DOHH2 (cell line): ENCODE measurements around the gene TRPC4.

Experiments used
- EZH2phosphoT487 ChIP-seq: fragments of 200-600 bp; sonication (generic); IDR thresholded peaks from 2 replicates; pipeline ENCODE4 v1.6.1; 2017; ENCODE audit warnings: borderline replicate concordance, mild to moderate bottlenecking, antibody characterized with exemption, low read length, moderate library complexity, mixed read lengths
- TF ChIP-seq, protein P1 (sequence below): fragments of 200-600 bp; sonication (generic); IDR thresholded peaks from one replicate; pipeline ENCODE4 v1.5.1; 2014; ENCODE audit warnings: antibody characterized with exemption, mild to moderate bottlenecking, low read depth, low read length; ENCODE audit not compliant: poor library complexity, severe bottlenecking

DNA sequence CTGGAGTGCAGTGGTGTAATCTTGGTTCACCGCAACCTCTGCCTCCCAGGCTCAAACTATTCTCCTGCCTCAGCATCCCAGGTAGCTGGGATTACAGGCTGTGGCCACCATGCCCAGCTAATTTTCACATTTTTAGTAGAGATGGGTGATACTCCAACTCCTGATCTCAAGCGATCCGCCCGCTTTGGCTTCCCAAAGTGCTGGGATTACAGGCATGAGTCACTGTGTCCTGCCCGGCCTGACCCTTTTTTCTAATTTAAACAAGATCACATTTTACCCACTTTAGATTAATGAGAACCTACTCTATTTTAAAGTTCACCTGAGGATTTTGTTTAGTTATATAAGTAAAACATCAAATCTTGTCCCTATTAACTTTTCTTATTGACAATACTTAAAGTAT is 179.2 kb downstream of the TRPC4 start:
- TF ChIP-seq, protein P1, sequence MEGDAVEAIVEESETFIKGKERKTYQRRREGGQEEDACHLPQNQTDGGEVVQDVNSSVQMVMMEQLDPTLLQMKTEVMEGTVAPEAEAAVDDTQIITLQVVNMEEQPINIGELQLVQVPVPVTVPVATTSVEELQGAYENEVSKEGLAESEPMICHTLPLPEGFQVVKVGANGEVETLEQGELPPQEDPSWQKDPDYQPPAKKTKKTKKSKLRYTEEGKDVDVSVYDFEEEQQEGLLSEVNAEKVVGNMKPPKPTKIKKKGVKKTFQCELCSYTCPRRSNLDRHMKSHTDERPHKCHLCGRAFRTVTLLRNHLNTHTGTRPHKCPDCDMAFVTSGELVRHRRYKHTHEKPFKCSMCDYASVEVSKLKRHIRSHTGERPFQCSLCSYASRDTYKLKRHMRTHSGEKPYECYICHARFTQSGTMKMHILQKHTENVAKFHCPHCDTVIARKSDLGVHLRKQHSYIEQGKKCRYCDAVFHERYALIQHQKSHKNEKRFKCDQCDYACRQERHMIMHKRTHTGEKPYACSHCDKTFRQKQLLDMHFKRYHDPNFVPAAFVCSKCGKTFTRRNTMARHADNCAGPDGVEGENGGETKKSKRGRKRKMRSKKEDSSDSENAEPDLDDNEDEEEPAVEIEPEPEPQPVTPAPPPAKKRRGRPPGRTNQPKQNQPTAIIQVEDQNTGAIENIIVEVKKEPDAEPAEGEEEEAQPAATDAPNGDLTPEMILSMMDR, result no peak
- no peak for TF ChIP-seq EZH2phosphoT487
